Measurements from ENCODE around the gene MYL10.

The MYL10 gene

DNA sequence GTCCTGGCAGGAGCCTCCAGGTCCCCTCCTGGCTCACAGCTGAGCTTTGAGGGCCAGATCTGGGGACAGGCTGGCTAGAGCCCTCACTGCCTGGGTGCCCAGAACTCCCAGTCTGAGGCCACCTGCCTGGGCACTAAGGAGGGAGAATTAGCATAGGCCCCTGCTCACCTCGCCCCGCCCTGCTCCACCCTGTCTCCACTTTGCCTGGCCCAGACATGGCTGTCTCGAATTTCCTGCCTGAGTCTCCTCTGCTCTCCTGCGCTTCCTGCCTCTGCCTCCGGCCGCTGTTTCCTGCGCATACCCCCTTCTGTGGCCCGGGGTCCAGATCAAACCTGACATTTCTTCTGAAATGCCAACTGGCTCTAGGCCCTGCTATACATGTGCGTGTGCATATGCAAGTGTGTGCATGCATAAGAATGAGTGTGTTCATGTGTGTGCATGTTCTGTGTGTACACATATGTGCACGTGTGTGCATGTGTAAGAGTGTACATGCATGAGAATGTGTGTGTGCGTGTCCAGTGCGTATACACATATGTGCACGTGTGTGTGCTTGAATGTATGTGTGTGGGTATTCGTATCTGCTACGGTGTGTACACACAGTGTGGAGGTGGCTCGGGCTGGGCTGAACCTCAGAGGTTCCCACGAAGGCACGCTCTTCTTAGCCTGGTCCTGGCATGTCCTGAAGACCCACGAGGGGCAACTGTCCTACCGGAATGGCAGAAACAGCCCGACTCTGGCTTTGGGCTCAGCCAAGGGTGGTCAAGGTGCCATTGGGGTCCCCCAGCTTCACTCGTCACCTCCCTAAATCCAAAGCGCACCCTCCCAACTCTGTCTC, 64.9 kb downstream of the MYL10 start:
- no peak for DNase-seq
